Gastrocnemius medialis (tissue), 4 donors: ENCODE data around the gene ATXN1. TPM values are rescaled to one million over a fixed set of nuclear protein-coding genes. Genes with fewer than 3 reads are reported as not detected.

ENCODE experiments used
- ATAC-seq, 2 donors: fragments of 150-250 bp; one replicate each; pipeline ENCODE4 v1.9.1; 2016
- DNase-seq, 2 donors: peaks; one replicate each; pipeline ENCODE4 v3.0.0-alpha.2; 2019
- H3K27ac ChIP-seq, 4 donors: fragments of 200-600 bp; sonication (generic); 1 replicate in 1 of 4; 2 replicates in 3 of 4; pipeline ENCODE4 v1.5.1; 2016 to 2018; ENCODE audit warnings: mild to moderate bottlenecking in 2 of 4, moderate library complexity in 1 of 4
- H3K27me3 ChIP-seq, 3 donors: fragments of 200-600 bp; sonication (generic) in 2 of 3; 1 replicate in 1 of 3; 2 replicates in 2 of 3; pipeline versions ENCODE4 v1.5.1 to v1.6.0; 2016 to 2019; ENCODE audit warnings: mild to moderate bottlenecking in 1 of 3, moderate library complexity in 1 of 3
- H3K36me3 ChIP-seq, 2 donors: fragments of 200-600 bp; sonication (generic) in 1 of 2; one replicate each; pipeline ENCODE4 v1.5.1; 2017 to 2018
- H3K4me1 ChIP-seq, 2 donors: fragments of 200-600 bp; sonication (generic) in 1 of 2; one replicate each; pipeline ENCODE4 v1.5.1; 2016 to 2017; ENCODE audit warnings: mild to moderate bottlenecking in 2 of 2
- H3K4me3 ChIP-seq, 4 donors: fragments of 200-600 bp; sonication (generic) in 3 of 4; 1 replicate in 1 of 4; 2 replicates in 3 of 4; pipeline ENCODE4 v1.5.1; 2016 to 2019; ENCODE audit warnings: mild to moderate bottlenecking in 2 of 4
- H3K9me3 ChIP-seq, 3 donors: fragments of 200-600 bp; sonication (generic) in 2 of 3; 1 replicate in 1 of 3; 2 replicates in 2 of 3; pipeline ENCODE4 v1.5.1; 2016 to 2019
- CTCF ChIP-seq, 5 experiments: fragments of 450-650 bp in 3 of 5; fragments of 200-600 bp in 2 of 5; sonication (generic) in 2 of 5; IDR thresholded peaks in 4 of 5; conservative IDR thresholded peaks in 1 of 5; 1 replicate in 4 of 5; 2 replicates in 1 of 5; pipeline ENCODE4 v1.5.1; 2016 to 2019; ENCODE audit warnings: antibody characterized with exemption in 5 of 5, mild to moderate bottlenecking in 3 of 5, moderate library complexity in 3 of 5
- POLR2A ChIP-seq, 2 donors: fragments of 450-650 bp; IDR thresholded peaks; one replicate each; pipeline ENCODE4 v1.6.1; 2017; ENCODE audit warnings: antibody characterized with exemption in 2 of 2, mild to moderate bottlenecking in 2 of 2, moderate library complexity in 2 of 2
- in situ Hi-C, 4 donors: fragments of 200-750 bp; cut with MboI; loops; one replicate each; pipeline versions ENCODE4 v1.15.0 to v1.8.0; 2017; ENCODE audit warnings: low sequenced_read_pairs in 4 of 4
- intact Hi-C: fragments of 100-400 bp; cut with DNase I; formaldehyde crosslinking; loops from one replicate; pipeline ENCODE4 v1.15.1; 2023; ENCODE audit warnings: low total_unique reads
- total RNA-seq, 4 donors: library from RNA; depleted of rRNA; stranded (reverse); fragments of >200 nt; gene quantifications; one replicate each; pipeline versions ENCODE4 v1.1.0 to v1.2.3, GENCODE V29; 2016

Gene ATXN1
- total RNA-seq, 4 donors from 2014 or later = 21.8 to 42.9 (median 33.1) TPM

- no peaks in the 10 kb centered on the region for H3K27me3 ChIP-seq
- ATAC-seq (no peak), DNase-seq (no peak)
- peaks cover 0 to 16% of the 10 kb centered on the region in 2 donors for H3K36me3 ChIP-seq
- H3K4me3 ChIP-seq = no peak overlapping the region
- intact Hi-C loops (no loop called here), in situ Hi-C loops (no loop called here)
- peaks cover 35 to 41% of the 10 kb centered on the region in 2 donors for H3K4me1 ChIP-seq
- H3K9me3 ChIP-seq = no peaks in the 10 kb centered on the region
- TF ChIP-seq POLR2A (IDR thresholded peaks at IDR 0.05) = no peak
- no peak for TF ChIP-seq CTCF (IDR thresholded peaks at IDR 0.05 in 4 of 5, conservative IDR thresholded peaks at IDR 0.05 in 1 of 5)
- peak overlapping the region; percentile 91 to 99 (median 98) for H3K27ac ChIP-seq
Observed at GRCh38 chr6:16274483-16274882, 486.8 kb downstream of the ATXN1 start.

GRCh38 chr6:16273256-16273655, 488.0 kb downstream of the ATXN1 start:
- no peaks in the 10 kb centered on the region for H3K9me3 ChIP-seq
- H3K36me3 ChIP-seq = peaks cover 0 to 11% of the 10 kb centered on the region in 2 donors
- H3K4me3 ChIP-seq = no peak overlapping the region
- H3K27ac ChIP-seq = peak overlapping the region; percentile 91 to 99 (median 98)
- DNase-seq (no peak), ATAC-seq (no peak)
- in situ Hi-C loops = no loop called here
- TF ChIP-seq CTCF (IDR thresholded peaks at IDR 0.05 in 4 of 5, conservative IDR thresholded peaks at IDR 0.05 in 1 of 5) (no peak), POLR2A (IDR thresholded peaks at IDR 0.05) (no peak)
- no peaks in the 10 kb centered on the region for H3K27me3 ChIP-seq
- H3K4me1 ChIP-seq = peaks cover 25 to 31% of the 10 kb centered on the region in 2 donors
- intact Hi-C loops = no loop called here

- H3K27ac ChIP-seq = peak overlapping the region; percentile 91 to 99 (median 98)
- intact Hi-C loops = no loop called here
- H3K9me3 ChIP-seq = no peaks in the 10 kb centered on the region
- TF ChIP-seq CTCF (IDR thresholded peaks at IDR 0.05 in 4 of 5, conservative IDR thresholded peaks at IDR 0.05 in 1 of 5) (no peak), POLR2A (IDR thresholded peaks at IDR 0.05) (no peak)
- peaks cover 20 to 30% of the 10 kb centered on the region in 2 donors for H3K4me1 ChIP-seq
- DNase-seq (no peak), ATAC-seq (no peak)
- in situ Hi-C loops = no loop called here
- peaks cover 0 to 11% of the 10 kb centered on the region in 2 donors for H3K36me3 ChIP-seq
- no peak overlapping the region for H3K4me3 ChIP-seq
- no peaks in the 10 kb centered on the region for H3K27me3 ChIP-seq
Observed at GRCh38 chr6:16272201-16272600, 489.1 kb downstream of the ATXN1 start.

GRCh38 chr6:16271428-16271827, 489.8 kb downstream of the ATXN1 start:
- H3K4me3 ChIP-seq = no peak overlapping the region
- intact Hi-C loops = no loop called here

More at GRCh38 chr6:16271428-16271827, 489.8 kb downstream of the ATXN1 start:
- Histone ChIP-seq H3K27me3 (no peaks in the 10 kb centered on the region), H3K4me1 (peaks cover 13 to 23% of the 10 kb centered on the region in 2 donors), H3K9me3 (no peaks in the 10 kb centered on the region), H3K36me3 (peaks cover 0 to 13% of the 10 kb centered on the region in 2 donors), H3K27ac (peak overlapping the region; percentile 16 to 99 (median 94))
- DNase-seq (no peak), ATAC-seq (no peak)
- in situ Hi-C loops = no loop called here
- TF ChIP-seq CTCF (IDR thresholded peaks at IDR 0.05 in 4 of 5, conservative IDR thresholded peaks at IDR 0.05 in 1 of 5) (no peak), POLR2A (IDR thresholded peaks at IDR 0.05) (no peak)
